HG02571 (cell line): ENCODE measurements around the gene CD34.
"Not testable (repeated sequence)": the region's sequence is repeated elsewhere in the genome, so short reads cannot be mapped to it uniquely, and the experiment has no call there.

Experiments
- ATAC-seq: cut with Tn5 transposase; IDR thresholded peaks from one replicate; pipeline ENCODE4 v1.9.1; 2021; ENCODE audit warnings: mild to moderate bottlenecking, moderate library complexity; ENCODE audit not compliant: unreplicated experiment

The CD34 gene

DNA sequence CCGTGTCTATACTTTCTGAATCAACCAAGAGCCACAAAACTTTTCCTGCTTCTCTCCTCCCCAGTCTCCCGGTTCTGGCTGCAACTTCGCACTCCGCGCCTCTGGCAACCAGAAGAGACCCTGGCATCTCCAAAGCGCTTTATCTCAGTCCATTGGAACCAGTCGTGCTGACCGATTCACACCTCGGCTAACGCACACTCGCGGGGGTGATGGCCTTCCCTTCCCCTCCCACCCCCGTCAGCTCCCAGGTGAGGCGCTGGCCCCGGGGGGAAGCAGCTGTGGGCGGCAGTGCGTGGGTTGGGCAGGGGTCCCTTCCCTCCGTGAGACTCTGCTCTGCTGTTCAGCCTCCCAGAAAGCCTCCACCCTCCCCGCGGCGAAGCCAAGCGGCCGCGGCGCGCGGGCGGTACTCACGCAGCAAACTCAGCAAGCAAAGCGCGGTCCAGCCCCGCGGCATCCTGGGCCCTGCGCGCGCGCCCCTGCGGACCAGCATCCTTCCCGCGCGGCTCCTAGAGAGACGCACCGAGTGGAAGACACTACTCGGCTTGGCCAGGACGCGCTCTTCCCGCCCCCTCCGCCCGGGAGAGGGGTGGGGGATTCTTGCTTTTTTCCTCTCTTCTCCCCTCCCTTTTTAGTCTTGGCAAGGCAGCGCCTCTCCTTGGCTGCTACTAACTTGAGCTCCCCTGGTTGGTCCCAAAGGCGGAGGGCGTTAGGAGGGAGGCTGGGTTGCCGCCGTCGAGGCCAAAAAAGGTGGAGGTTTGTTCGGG lies at the start of gene CD34:
Gene CD34 (minus strand): TSS at position 535 of the 764 bp plus-strand sequence. CDS start 45 bp downstream, at position 490.
- no peak for ATAC-seq

DNA sequence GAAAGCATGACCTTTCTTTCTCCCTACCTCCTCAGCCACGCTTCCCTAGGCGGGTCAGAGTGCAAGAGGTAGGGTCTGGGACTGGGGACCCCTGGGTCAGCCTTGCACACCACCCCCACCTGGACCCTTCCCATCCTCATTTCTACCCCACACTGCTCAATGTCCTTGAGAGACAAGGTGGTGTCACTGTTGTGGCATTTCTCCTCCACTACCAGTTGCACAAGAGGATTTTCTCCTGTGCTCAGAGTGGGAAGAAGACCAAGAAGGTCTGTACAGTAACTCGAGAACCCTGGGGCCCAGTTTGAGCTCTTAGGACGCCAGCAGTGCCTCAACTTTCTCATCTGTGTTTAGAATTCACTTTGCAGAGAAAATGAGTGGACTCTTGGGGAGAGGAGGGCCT lies 49.4 kb upstream of the CD34 start:
- no peak for ATAC-seq

- no peak for ATAC-seq
These were observed 49.0 kb upstream of the CD34 start for GRCh38 chr1:207959910-207960309.

- ATAC-seq, result no peak
These were observed 48.4 kb upstream of the CD34 start for GRCh38 chr1:207959141-207959825.

DNA sequence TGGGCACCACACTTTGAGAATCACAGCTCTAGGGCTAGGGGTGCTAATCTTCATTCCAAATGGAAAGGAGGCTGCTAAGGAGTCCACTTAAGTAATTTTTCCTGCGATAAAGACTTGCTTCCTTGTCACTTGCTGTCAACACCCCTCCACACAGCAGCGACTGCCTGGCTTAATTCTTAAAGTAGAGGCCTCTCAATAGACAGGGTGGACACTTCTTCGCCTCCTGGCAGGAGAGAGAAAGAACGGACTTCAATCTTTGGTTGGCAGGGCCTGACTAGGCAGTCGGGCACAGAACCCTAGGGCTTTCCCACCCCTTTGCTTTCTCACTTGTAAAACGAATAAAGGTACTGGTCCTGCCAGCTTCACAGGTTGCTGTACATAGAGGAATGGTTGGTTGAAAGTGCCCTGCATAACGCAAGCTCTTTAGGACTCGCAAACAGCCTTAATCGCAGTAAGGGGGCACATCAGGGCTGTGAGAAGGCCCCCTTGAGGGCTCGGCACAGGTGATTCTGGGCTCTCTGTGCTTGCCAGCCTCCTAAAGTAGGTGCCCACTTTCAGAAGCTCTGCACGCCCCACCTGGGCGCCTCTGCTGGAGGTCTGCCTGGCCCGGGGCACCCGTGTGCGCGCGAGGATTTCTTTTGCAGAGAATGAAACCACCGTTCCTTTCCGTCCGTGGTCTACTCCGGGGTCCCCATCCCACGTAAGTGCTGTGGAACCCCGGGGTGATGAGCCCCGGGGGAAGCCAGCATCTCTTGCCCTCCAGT lies 47.6 kb upstream of the CD34 start:
- no peak for ATAC-seq

DNA sequence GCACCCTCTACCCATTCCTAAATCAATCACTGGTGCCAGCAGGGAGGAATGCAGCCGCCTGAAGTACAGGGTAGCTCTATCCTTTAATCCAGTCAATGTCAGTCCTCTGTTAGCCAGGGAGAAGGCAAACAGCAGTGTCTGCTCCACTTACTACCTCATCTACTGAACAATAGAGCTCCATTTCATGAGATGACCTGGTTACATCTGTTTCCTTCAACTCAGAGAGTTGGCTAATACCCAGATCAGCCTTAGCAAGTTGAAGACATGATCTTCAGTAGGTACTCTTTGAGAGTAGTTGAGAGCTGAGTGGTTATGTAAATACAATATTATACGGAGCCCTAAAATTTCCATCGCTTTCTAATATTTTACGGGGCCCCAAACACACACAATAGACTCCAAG lies 46.1 kb upstream of the CD34 start:
- ATAC-seq, result no peak

DNA sequence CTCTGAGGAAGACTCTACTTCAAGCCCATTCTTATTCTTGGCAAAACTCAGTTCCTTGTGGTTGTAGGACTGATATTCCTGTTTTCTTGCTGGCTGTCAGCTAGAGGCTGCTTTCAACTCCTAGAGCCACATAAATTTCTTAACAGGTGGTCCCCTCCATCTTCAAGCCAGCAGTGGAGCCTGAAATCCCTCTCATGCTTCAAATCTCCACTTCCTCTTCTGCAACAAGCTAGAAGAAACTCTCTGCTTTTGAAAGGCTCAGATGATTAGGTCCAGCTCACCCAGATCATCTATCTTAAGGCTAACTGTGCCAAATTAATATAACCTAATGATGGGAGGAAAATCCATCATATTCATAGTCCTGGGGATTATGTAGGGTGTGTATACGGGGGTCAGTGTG lies 43.2 kb upstream of the CD34 start:
- ATAC-seq, result no peak

GRCh38 chr1:207952617-207953542 lies 42.0 kb upstream of the CD34 start:
- no peak for ATAC-seq

DNA sequence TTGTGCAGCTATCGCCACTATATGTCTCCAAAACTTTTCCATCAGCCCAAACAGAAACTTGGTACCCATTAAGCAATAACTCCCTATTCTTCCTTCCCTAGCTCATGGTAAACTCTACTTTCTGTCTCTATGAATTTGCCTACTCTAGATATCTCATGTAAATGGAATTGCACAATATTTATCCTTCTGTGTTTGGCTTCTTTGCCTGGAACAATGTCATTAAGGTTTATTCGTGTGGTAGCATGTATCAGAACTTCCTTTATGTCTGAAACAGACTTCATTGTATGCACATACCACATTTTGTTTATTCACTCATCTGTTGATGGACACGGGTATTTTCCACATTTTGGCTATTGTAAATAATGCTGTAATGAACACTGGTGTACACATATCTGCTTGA lies 40.7 kb upstream of the CD34 start:
- no peak for ATAC-seq

- no peak for ATAC-seq
These were observed 39.8 kb upstream of the CD34 start for GRCh38 chr1:207950750-207951149.

GRCh38 chr1:207949571-207950195 lies 38.8 kb upstream of the CD34 start:
- no peak for ATAC-seq

GRCh38 chr1:207948536-207949250 lies 37.8 kb upstream of the CD34 start:
- no peak for ATAC-seq

- no peak for ATAC-seq
These were observed 35.8 kb upstream of the CD34 start for GRCh38 chr1:207946756-207947155.

DNA sequence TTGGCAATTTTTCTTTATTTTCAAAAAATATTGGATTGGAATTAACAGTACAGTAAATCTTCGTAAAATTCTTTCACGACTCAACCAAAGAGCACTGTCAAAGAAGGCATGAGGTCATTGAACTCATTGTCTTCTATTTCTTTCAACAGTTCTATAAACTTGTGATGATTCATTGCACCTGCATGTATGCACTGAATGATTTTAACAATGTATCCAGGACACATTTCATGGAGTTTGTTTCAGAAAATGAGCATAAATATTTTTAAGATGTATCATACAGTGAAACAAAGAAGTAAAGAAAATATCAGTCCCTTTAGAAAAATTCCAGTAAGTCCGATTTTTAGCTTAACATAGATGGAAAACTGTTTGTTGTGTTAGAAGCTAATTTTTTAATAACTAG lies 33.6 kb upstream of the CD34 start:
- no peak for ATAC-seq

GRCh38 chr1:207942337-207942741 lies 31.4 kb upstream of the CD34 start:
- ATAC-seq, result not testable (repeated sequence)

DNA sequence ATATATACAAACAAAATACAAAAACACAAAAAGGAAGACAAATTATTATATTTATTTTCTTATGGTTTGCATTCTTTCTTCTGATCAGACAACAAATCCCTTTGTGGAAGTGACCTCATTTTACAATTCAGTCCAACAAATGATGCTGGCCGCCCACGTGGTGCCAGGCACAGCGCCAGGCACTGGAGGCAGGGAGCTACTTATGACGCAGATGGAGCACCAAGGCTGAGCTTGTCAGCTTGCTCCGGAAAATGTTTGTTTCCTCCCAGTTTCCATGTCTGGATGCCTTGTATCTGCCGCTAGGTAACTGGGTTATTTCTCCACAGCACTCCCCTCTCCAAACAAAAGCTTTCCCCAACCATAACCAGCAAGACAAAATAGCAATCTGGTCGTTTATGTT lies 30.7 kb upstream of the CD34 start:
- no peak for ATAC-seq

GRCh38 chr1:207938016-207938415 lies 27.1 kb upstream of the CD34 start:
- ATAC-seq, result no peak

DNA sequence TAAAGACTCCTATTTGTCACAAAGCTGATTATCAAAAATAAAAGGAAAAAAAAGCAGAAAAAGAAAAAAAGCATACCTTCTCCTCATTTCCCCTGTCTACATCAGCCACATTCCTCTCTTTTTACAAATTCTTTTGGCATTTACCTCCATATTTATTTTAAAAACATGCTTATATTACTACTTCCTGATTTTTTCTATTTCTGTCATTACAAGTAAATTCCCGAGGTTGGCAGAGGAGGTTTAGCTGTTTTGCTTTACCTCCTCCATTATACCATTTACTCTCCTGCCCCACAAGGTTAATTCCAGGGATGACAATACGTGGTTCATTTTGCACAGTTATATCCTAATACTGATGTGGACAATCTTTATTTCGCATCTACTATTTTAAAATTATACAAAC lies 26.3 kb upstream of the CD34 start:
- ATAC-seq, result no peak

DNA sequence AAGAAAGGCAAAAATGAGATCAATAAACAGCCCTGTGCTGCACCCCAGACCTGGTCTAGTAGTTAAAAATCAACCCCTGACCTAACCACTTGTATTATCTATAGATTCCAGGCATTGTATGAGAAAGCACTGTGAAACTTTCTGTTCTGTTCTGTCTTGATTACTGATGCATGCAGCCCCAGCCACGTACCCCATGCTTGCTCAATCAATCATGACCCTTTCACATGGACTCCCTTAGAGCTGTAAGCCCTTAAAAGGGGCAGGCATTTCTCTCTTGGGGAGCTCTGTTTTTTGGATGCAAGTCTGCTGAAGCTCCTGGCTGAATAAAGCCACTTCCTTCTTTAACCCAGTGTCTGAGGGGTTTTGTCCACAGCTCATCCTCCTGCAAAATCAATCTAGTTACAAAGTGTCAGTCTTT lies 24.2 kb upstream of the CD34 start:
- ATAC-seq, result peak; percentile 94
